HepG2 (cell line): Measurements from ENCODE around the gene LRPPRC. TPM values are rescaled to one million over a fixed set of nuclear protein-coding genes. Genes with fewer than 3 reads are reported as not detected.

Experiments used
- ATF1 ChIP-seq: IDR thresholded peaks from 2 replicates; pipeline ENCODE4 v1.6.1; 2016; ENCODE audit warnings: mild to moderate bottlenecking, control low read depth
- CBX5 ChIP-seq: sonication (generic); formaldehyde crosslinking; IDR thresholded peaks from 2 replicates; pipeline ENCODE4 v1.4.0; 2020; ENCODE audit warnings: missing genetic modification reagents, borderline replicate concordance
- CC2D1A ChIP-seq: sonication (generic); formaldehyde crosslinking; IDR thresholded peaks from 2 replicates; pipeline ENCODE4 v1.8.1; 2023; ENCODE audit warnings: mild to moderate bottlenecking, missing genetic modification reagents
- DZIP1 ChIP-seq: sonication (generic); formaldehyde crosslinking; IDR thresholded peaks from 2 replicates; pipeline ENCODE4 v1.5.0; 2020; ENCODE audit warnings: mild to moderate bottlenecking, missing genetic modification reagents
- ELF4 ChIP-seq: sonication (generic); formaldehyde crosslinking; IDR thresholded peaks from 2 replicates; pipeline ENCODE4 v1.5.0; 2020; ENCODE audit warnings: missing genetic modification reagents, mild to moderate bottlenecking, moderate library complexity, borderline replicate concordance
- KLF16 ChIP-seq, 2 experiments: sonication (generic) in 1 of 2; formaldehyde crosslinking in 1 of 2; IDR thresholded peaks; 2 replicates each; pipeline versions ENCODE4 v1.6.1 to v1.8.0; 2016 to 2023; ENCODE audit warnings: missing genetic modification reagents in 2 of 2, missing compliant biosample characterization in 1 of 2
- MED8 ChIP-seq: sonication (generic); formaldehyde crosslinking; IDR thresholded peaks from 2 replicates; pipeline ENCODE4 v1.8.1; 2023; ENCODE audit warnings: mild to moderate bottlenecking, missing genetic modification reagents; ENCODE audit not compliant: insufficient replicate concordance
- MEIS2 ChIP-seq: sonication (generic); formaldehyde crosslinking; IDR thresholded peaks from 2 replicates; pipeline ENCODE4 v1.9.0; 2021; ENCODE audit warnings: mild to moderate bottlenecking, missing genetic modification reagents
- MTERF4 ChIP-seq: sonication (generic); formaldehyde crosslinking; IDR thresholded peaks from 2 replicates; pipeline ENCODE4 v1.8.0; 2023; ENCODE audit warnings: mild to moderate bottlenecking, missing genetic modification reagents
- NFKBIZ ChIP-seq: IDR thresholded peaks from 2 replicates; pipeline ENCODE4 v1.6.1; 2018; ENCODE audit warnings: missing genetic modification reagents, missing compliant biosample characterization
- PAXIP1 ChIP-seq: sonication (generic); formaldehyde crosslinking; conservative IDR thresholded peaks from 2 replicates; pipeline ENCODE4 v1.4.0; 2020; ENCODE audit warnings: mild to moderate bottlenecking, missing genetic modification reagents, moderate library complexity
- POLR2AphosphoS5 ChIP-seq: IDR thresholded peaks from 2 replicates; pipeline ENCODE4 v1.6.1; 2012; ENCODE audit warnings: low read depth, low read length
- REPIN1 ChIP-seq: sonication (generic); formaldehyde crosslinking; IDR thresholded peaks from 2 replicates; pipeline ENCODE4 v1.8.0; 2022; ENCODE audit warnings: missing genetic modification reagents, low read depth, mild to moderate bottlenecking, borderline replicate concordance
- THAP9 ChIP-seq: sonication (generic); formaldehyde crosslinking; IDR thresholded peaks from 2 replicates; pipeline ENCODE4; 2020; ENCODE audit warnings: missing genetic modification reagents, mild to moderate bottlenecking, borderline replicate concordance
- TRIM24 ChIP-seq: sonication (generic); formaldehyde crosslinking; IDR thresholded peaks from 2 replicates; pipeline ENCODE4 v1.8.0; 2022; ENCODE audit warnings: mild to moderate bottlenecking, missing genetic modification reagents
- ZBTB7A ChIP-seq: sonication (generic); formaldehyde crosslinking; IDR thresholded peaks from 2 replicates; pipeline ENCODE4 v1.8.0; 2022; ENCODE audit warnings: mild to moderate bottlenecking, missing genetic modification reagents
- ZNF234 ChIP-seq: sonication (generic); formaldehyde crosslinking; conservative IDR thresholded peaks from 2 replicates; pipeline ENCODE4 v1.5.1; 2020; ENCODE audit warnings: mild to moderate bottlenecking, missing genetic modification reagents
- ZNF367 ChIP-seq: sonication (generic); formaldehyde crosslinking; IDR thresholded peaks from 2 replicates; pipeline ENCODE4 v1.4.0; 2020; ENCODE audit warnings: missing genetic modification reagents, borderline replicate concordance
- ZNF550 ChIP-seq: sonication (generic); formaldehyde crosslinking; IDR thresholded peaks from 2 replicates; pipeline ENCODE4 v1.4.0; 2020; ENCODE audit warnings: mild to moderate bottlenecking, missing genetic modification reagents, borderline replicate concordance
- ZNF878 ChIP-seq: sonication (generic); formaldehyde crosslinking; IDR thresholded peaks from 2 replicates; pipeline ENCODE4 v1.8.1; 2023; ENCODE audit warnings: mild to moderate bottlenecking, missing genetic modification reagents, moderate library complexity
- polyA plus RNA-seq, 8 experiments: library from polyadenylated mRNA; depleted of rRNA in 3 of 8; stranded (reverse) in 7 of 8; unstranded in 1 of 8; fragments of >200 nt; fragmentation: Illumina TruSeq in 4 of 8; extraction: Trizol in 4 of 8; gene quantifications; 2 replicates each; pipeline versions ENCODE4 v1.2.1 to v1.2.3, GENCODE V29; 2011 to 2016; ENCODE audit warnings: low read depth in 4 of 8, missing spikeins in 1 of 8, mixed read lengths in 1 of 8; ENCODE audit not compliant: insufficient read depth in 1 of 8
- total RNA-seq, 5 experiments: library from RNA; depleted of rRNA; stranded (reverse); fragments of >200 nt; fragmentation: Illumina TruSeq; extraction: Trizol; gene quantifications; 2 replicates each; pipeline ENCODE4 v1.2.3, GENCODE V29; 2016; ENCODE audit warnings: low read depth in 1 of 5

The LRPPRC gene
- total and polyA plus RNA-seq, 2 of the 13 experiments (the other 11 are each of a cell fraction or from before 2014, with no cell fraction given): 117 to 167 TPM

GRCh38 chr2:44044281-44044720, 48.5 kb upstream of the LRPPRC start (continued):
- TF ChIP-seq KLF16 (CRISPR knock-in tag; IDR thresholded peaks at IDR 0.05) (peak in 1 of 2 experiments; percentile 78; a peak in 1 of 4 replicates), TRIM24 (CRISPR knock-in tag) (no peak), ELF4 (CRISPR knock-in tag) (no peak), DZIP1 (CRISPR knock-in tag) (no peak), ATF1 (CRISPR knock-in tag) (no peak), MTERF4 (CRISPR knock-in tag) (no peak), ZNF878 (CRISPR knock-in tag) (no peak), MED8 (CRISPR knock-in tag) (no peak), MEIS2 (CRISPR knock-in tag) (peak; percentile 60; the same call in 1 of the 2 replicates), ZNF234 (CRISPR knock-in tag) (no peak), POLR2AphosphoS5 (no peak), CBX5 (CRISPR knock-in tag) (peak; percentile 90; the same call in 1 of the 2 replicates), ZBTB7A (CRISPR knock-in tag) (no peak), ZNF367 (CRISPR knock-in tag) (no peak), REPIN1 (peak; percentile 88), ZNF550 (CRISPR knock-in tag) (no peak), CC2D1A (CRISPR knock-in tag) (no peak), PAXIP1 (CRISPR knock-in tag) (0 out of 2 replicates have a peak, but pooled peaks have one; percentile 9), NFKBIZ (peak; percentile 36; the same call in 1 of the 2 replicates), THAP9 (CRISPR knock-in tag) (peak; percentile 42; the same call in 1 of the 2 replicates)
